ENCODE measurements around the gene PRMT7. TPM values are rescaled to one million over a fixed set of nuclear protein-coding genes. Genes with fewer than 3 reads are reported as not detected.

PRMT7 gene
- total RNA-seq, 1 experiment from 2014 or later: 47.5 TPM

GRCh38 chr16:68267612-68268405 lies 43.0 kb upstream of the PRMT7 start:
- ChIA-PET CTCF (no interaction called here), POLR2A (ENCODE audit: unreplicated experiment) (no interaction called here)
- no peak overlapping the region for H3K27ac ChIP-seq
- peaks cover 15% of the 10 kb centered on the region; the same call in 1 of the 2 replicates for H3K36me3 ChIP-seq (ENCODE audit: low read depth)
- H3K9me3 ChIP-seq (ENCODE audit: insufficient read depth, low read depth): no peaks in the 10 kb centered on the region
- no peaks in the 10 kb centered on the region for H3K27me3 ChIP-seq (ENCODE audit: insufficient read depth, low read depth)
- intact Hi-C loops (cut with micrococcal nuclease; ENCODE audit: unreplicated experiment): no loop called here
- BruUV-seq (replicated peaks): no TSS peak
- H3K4me3 ChIP-seq: no peak overlapping the region
- H2AFZ ChIP-seq: no peak overlapping the region
- peaks cover 25% of the 10 kb centered on the region for H4K20me1 ChIP-seq (ENCODE audit: insufficient read depth)
- DNase-seq: no peak
- no peak for TF ChIP-seq EZH2 (IDR thresholded peaks at IDR 0.05; ENCODE audit: low read depth)
- no peak for TF ChIP-seq CTCF (conservative IDR thresholded peaks at IDR 0.05)
- H3K9me2 ChIP-seq (ENCODE audit: insufficient read depth): no peaks in the 10 kb centered on the region
- H3K4me2 ChIP-seq: no peak overlapping the region
- peaks cover 39% of the 10 kb centered on the region for H3F3A ChIP-seq (ENCODE audit: insufficient read depth, low read depth)
- peaks cover 45% of the 10 kb centered on the region for H3K4me1 ChIP-seq (replicated peaks; ENCODE audit: insufficient read depth)
- H3K79me2 ChIP-seq (ENCODE audit: low read depth): peaks cover 77% of the 10 kb centered on the region

- intact Hi-C loops (cut with micrococcal nuclease; ENCODE audit: unreplicated experiment): no loop called here
- POLR2A ChIA-PET (ENCODE audit: unreplicated experiment): interaction anchor here (0.6 kb wide), 1 partner anchor 749 kb away, joined by 15 read pairs; no protein-coding TSS in a partner anchor
These were observed 41.0 kb upstream of the PRMT7 start for GRCh38 chr16:68269793-68270192.

GRCh38 chr16:68270353-68270752 lies 40.5 kb upstream of the PRMT7 start:
- no peak overlapping the region for H3K4me3 ChIP-seq
- ChIA-PET POLR2A (ENCODE audit: unreplicated experiment) (interaction anchor here (0.6 kb wide), 1 partner anchor 750 kb away, joined by 15 read pairs; no protein-coding TSS in a partner anchor), CTCF (no interaction called here)
- no peak overlapping the region for H2AFZ ChIP-seq
- H3F3A ChIP-seq (ENCODE audit: insufficient read depth, low read depth): peaks cover 21% of the 10 kb centered on the region
- intact Hi-C loops (cut with micrococcal nuclease; ENCODE audit: unreplicated experiment): no loop called here
- peaks cover 15% of the 10 kb centered on the region; the same call in 1 of the 2 replicates for H3K36me3 ChIP-seq (ENCODE audit: low read depth)
- H3K4me2 ChIP-seq: no peak overlapping the region
- H3K27ac ChIP-seq: no peak overlapping the region
- H3K9me3 ChIP-seq (ENCODE audit: insufficient read depth, low read depth): no peaks in the 10 kb centered on the region
- H3K79me2 ChIP-seq (ENCODE audit: low read depth): peaks cover 76% of the 10 kb centered on the region
- H4K20me1 ChIP-seq (ENCODE audit: insufficient read depth): peaks cover 30% of the 10 kb centered on the region
- BruUV-seq (replicated peaks): no TSS peak
- no peaks in the 10 kb centered on the region for H3K9me2 ChIP-seq (ENCODE audit: insufficient read depth)
- H3K27me3 ChIP-seq (ENCODE audit: insufficient read depth, low read depth): no peaks in the 10 kb centered on the region
- peaks cover 37% of the 10 kb centered on the region for H3K4me1 ChIP-seq (replicated peaks; ENCODE audit: insufficient read depth)
- no peak for DNase-seq
- TF ChIP-seq CTCF (conservative IDR thresholded peaks at IDR 0.05): no peak
- TF ChIP-seq EZH2 (IDR thresholded peaks at IDR 0.05; ENCODE audit: low read depth): no peak

More at GRCh38 chr16:68269793-68270192, 41.0 kb upstream of the PRMT7 start:
- TF ChIP-seq EZH2 (IDR thresholded peaks at IDR 0.05; ENCODE audit: low read depth): no peak
- no peak for TF ChIP-seq CTCF (conservative IDR thresholded peaks at IDR 0.05)
- H3F3A ChIP-seq (ENCODE audit: insufficient read depth, low read depth): peaks cover 24% of the 10 kb centered on the region
- peaks cover 15% of the 10 kb centered on the region; the same call in 1 of the 2 replicates for H3K36me3 ChIP-seq (ENCODE audit: low read depth)
- H3K79me2 ChIP-seq (ENCODE audit: low read depth): peaks cover 76% of the 10 kb centered on the region
- DNase-seq: no peak
- H3K4me3 ChIP-seq: no peak overlapping the region
- H3K4me2 ChIP-seq: no peak overlapping the region
- H3K27ac ChIP-seq: no peak overlapping the region
- peaks cover 37% of the 10 kb centered on the region for H3K4me1 ChIP-seq (replicated peaks; ENCODE audit: insufficient read depth)
- no peaks in the 10 kb centered on the region for H3K9me2 ChIP-seq (ENCODE audit: insufficient read depth)
- no peak overlapping the region for H2AFZ ChIP-seq
- peaks cover 30% of the 10 kb centered on the region for H4K20me1 ChIP-seq (ENCODE audit: insufficient read depth)
- H3K9me3 ChIP-seq (ENCODE audit: insufficient read depth, low read depth): no peaks in the 10 kb centered on the region
- no peaks in the 10 kb centered on the region for H3K27me3 ChIP-seq (ENCODE audit: insufficient read depth, low read depth)
- CTCF ChIA-PET: no interaction called here
- BruUV-seq (replicated peaks): no TSS peak
